ENCODE results near the gene HK1.

- TF ChIP-seq, protein P1, sequence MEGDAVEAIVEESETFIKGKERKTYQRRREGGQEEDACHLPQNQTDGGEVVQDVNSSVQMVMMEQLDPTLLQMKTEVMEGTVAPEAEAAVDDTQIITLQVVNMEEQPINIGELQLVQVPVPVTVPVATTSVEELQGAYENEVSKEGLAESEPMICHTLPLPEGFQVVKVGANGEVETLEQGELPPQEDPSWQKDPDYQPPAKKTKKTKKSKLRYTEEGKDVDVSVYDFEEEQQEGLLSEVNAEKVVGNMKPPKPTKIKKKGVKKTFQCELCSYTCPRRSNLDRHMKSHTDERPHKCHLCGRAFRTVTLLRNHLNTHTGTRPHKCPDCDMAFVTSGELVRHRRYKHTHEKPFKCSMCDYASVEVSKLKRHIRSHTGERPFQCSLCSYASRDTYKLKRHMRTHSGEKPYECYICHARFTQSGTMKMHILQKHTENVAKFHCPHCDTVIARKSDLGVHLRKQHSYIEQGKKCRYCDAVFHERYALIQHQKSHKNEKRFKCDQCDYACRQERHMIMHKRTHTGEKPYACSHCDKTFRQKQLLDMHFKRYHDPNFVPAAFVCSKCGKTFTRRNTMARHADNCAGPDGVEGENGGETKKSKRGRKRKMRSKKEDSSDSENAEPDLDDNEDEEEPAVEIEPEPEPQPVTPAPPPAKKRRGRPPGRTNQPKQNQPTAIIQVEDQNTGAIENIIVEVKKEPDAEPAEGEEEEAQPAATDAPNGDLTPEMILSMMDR (conservative IDR thresholded peaks at IDR 0.05; ENCODE audit: low read depth, low read length) = no peak
- TF ChIP-seq, protein P2, sequence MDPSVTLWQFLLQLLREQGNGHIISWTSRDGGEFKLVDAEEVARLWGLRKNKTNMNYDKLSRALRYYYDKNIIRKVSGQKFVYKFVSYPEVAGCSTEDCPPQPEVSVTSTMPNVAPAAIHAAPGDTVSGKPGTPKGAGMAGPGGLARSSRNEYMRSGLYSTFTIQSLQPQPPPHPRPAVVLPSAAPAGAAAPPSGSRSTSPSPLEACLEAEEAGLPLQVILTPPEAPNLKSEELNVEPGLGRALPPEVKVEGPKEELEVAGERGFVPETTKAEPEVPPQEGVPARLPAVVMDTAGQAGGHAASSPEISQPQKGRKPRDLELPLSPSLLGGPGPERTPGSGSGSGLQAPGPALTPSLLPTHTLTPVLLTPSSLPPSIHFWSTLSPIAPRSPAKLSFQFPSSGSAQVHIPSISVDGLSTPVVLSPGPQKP (IDR thresholded peaks at IDR 0.05; ENCODE audit: borderline replicate concordance, low read depth, low read length) = no peak
- TF ChIP-seq RFX5 (IDR thresholded peaks at IDR 0.05; ENCODE audit: low read depth, low read length) = no peak
- no peak for TF ChIP-seq SMC3 (IDR thresholded peaks at IDR 0.05; ENCODE audit: low read depth, low read length)
- TF ChIP-seq CHD1 (IDR thresholded peaks at IDR 0.05; ENCODE audit: low read depth, low read length) = no peak
These were observed 104.3 kb downstream of the HK1 start for GRCh38 chr10:69382382-69383117.
